IgD-negative memory B cell (primary cell): Measurements from ENCODE around the gene IGSF21. TPM values are rescaled to one million over a fixed set of nuclear protein-coding genes. Genes with fewer than 3 reads are reported as not detected.
A peak's percentile ranks its signal among the peaks of the same experiment; 100 is the strongest.

Experiments used
- H3K27ac Mint-ChIP-seq, 3 donors: one replicate each; pipeline ENCODE4 v1.8.0; 2020 to 2022; ENCODE audit warnings: mild to moderate bottlenecking in 3 of 3, mixed read lengths in 3 of 3, moderate library complexity in 1 of 3
- H3K27me3 Mint-ChIP-seq: one replicate; pipeline ENCODE4 v1.8.0; 2021; ENCODE audit warnings: mixed read lengths
- H3K36me3 Mint-ChIP-seq: one replicate; pipeline ENCODE4 v1.8.0; 2020; ENCODE audit warnings: mild to moderate bottlenecking, mixed read lengths
- H3K4me1 Mint-ChIP-seq, 3 donors: one replicate each; pipeline ENCODE4 v1.8.0; 2020 to 2022; ENCODE audit warnings: mixed read lengths in 3 of 3, mild to moderate bottlenecking in 1 of 3
- H3K4me3 Mint-ChIP-seq, 4 donors: one replicate each; pipeline ENCODE4 v1.8.0; 2020 to 2022; ENCODE audit warnings: mild to moderate bottlenecking in 4 of 4, mixed read lengths in 4 of 4, moderate library complexity in 3 of 4
- H3K9me3 Mint-ChIP-seq, 3 donors: one replicate each; pipeline ENCODE4 v1.8.0; 2020 to 2021; ENCODE audit warnings: mixed read lengths in 3 of 3, mild to moderate bottlenecking in 1 of 3
- polyA plus RNA-seq: library from polyadenylated mRNA; unstranded; fragments of 300-500 nt; fragmentation: Illumina TruSeq; gene quantifications from one replicate; pipeline ENCODE4 v1.2.3, GENCODE V29; 2021

IGSF21 gene
- polyA plus RNA-seq, 1 donor from 2014 or later = not detected

DNA sequence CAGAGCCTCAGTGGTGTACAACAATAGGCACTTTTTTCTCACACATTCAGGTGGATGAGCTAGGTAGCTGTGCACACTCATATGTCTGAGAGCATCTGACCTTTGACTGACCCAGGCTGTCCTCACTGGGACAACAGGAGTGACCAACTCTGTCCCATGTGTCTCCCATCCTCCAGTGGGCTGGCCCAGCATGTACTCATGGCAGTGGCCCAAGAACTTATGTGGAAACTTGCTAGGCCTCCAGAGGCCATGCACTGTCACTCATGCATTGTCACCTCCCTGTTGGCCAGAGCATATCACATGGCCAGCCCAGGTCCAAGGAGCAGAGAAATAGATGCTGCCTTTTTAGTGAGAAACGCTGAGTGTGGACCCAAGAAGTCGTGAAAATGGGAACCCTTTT, 158.8 kb downstream of the IGSF21 start:
- Mint-ChIP-seq H3K27ac (peak overlapping the region in 1 of 3 donors; percentile 31), H3K4me3 (no peak overlapping the region), H3K9me3 (peaks cover 0 to 3% (median 0%) of the 10 kb centered on the region in 3 donors), H3K36me3 (no peaks in the 10 kb centered on the region), H3K27me3 (peaks cover 7% of the 10 kb centered on the region), H3K4me1 (no peaks in the 10 kb centered on the region)

DNA sequence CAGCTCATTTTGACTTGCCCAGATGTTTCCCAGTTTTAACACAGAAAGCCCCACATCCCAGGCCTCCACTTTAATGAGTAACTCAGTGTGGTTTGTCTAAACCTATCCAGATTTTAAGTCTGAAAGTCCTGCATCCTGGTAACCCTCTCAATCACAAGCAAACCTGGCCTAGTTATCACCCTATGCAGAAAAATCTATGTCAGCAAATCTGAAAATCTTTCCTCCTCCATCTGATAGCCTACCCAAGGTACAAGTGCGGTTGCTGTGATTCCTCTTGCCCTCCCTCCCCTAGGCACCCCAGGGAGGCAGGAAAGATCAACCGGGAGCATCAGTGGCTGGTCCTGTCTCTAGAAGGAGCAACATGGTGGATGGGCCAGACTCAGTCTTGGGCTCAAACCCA, 163.7 kb downstream of the IGSF21 start:
- Mint-ChIP-seq H3K27me3 (peaks cover 9% of the 10 kb centered on the region), H3K36me3 (no peaks in the 10 kb centered on the region), H3K4me1 (no peaks in the 10 kb centered on the region), H3K27ac (no peak overlapping the region), H3K9me3 (peaks cover 0 to 10% (median 0%) of the 10 kb centered on the region in 3 donors), H3K4me3 (no peak overlapping the region)

DNA sequence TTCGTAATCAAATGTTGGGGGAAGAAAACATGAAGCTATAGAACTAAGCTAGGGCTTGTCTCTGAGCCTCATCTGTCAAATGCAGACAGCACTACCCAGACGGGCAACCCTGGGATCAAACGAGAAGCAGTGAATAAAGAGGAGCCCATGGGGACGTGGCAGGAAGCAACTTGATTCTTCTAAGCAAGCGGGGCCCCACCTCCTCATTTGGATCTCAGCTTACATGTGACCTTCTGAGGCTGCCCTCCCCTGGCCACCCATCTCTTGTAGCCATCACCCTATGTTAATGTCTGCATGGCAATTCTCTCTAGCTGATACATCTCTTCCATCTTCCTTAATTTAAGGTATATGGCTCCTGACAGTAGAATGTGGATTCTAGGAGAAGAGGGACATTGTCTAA, 171.3 kb downstream of the IGSF21 start:
- H3K27me3 Mint-ChIP-seq = peaks cover 17% of the 10 kb centered on the region
- H3K27ac Mint-ChIP-seq = no peak overlapping the region

DNA sequence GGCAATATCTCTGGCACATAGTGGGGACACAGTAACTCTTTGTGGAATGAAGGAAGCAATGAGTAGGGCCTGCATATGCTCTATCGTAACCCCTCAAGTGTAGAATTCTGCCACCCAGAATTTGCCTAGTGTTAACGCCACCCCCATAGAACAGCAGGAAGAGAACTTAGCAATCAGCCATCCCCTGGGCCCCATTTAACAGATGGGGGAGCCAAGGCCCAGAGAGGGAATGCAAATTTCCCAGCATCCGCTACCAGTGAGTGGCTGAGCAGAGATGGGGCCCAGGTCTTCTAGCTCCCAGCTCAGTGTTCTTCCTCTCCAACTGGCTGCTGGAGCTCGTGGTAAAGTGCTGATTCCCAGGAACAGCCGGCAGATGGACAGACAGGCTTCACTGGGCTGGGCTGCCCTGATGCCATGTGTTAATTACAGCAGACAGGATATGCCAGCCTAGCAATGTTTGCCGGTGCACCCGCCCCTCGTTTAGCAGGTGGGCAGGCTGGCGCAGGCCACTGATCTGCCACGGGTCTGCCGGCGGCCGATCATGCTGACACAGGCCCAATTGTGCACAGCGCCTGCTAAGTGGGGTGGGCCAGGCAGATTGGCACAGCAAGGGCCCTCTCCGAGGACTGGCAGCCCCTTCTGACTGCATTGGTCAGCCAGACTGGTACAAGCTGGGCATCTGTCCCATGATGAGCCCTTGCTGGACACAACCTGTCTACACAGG, 171.9 kb downstream of the IGSF21 start:
- H3K4me3 Mint-ChIP-seq = no peak overlapping the region
- no peaks in the 10 kb centered on the region for H3K36me3 Mint-ChIP-seq
- peaks cover 0 to 3% (median 0%) of the 10 kb centered on the region in 3 donors for H3K9me3 Mint-ChIP-seq
- H3K4me1 Mint-ChIP-seq = peaks cover 0 to 5% (median 0%) of the 10 kb centered on the region in 3 donors
- peaks cover 21% of the 10 kb centered on the region for H3K27me3 Mint-ChIP-seq
- no peak overlapping the region for H3K27ac Mint-ChIP-seq

More for the DNA sequence above, 171.3 kb downstream of the IGSF21 start:
- Mint-ChIP-seq H3K4me1 (peaks cover 0 to 5% (median 0%) of the 10 kb centered on the region in 3 donors), H3K9me3 (peaks cover 0 to 3% (median 0%) of the 10 kb centered on the region in 3 donors), H3K4me3 (no peak overlapping the region), H3K36me3 (no peaks in the 10 kb centered on the region)

DNA sequence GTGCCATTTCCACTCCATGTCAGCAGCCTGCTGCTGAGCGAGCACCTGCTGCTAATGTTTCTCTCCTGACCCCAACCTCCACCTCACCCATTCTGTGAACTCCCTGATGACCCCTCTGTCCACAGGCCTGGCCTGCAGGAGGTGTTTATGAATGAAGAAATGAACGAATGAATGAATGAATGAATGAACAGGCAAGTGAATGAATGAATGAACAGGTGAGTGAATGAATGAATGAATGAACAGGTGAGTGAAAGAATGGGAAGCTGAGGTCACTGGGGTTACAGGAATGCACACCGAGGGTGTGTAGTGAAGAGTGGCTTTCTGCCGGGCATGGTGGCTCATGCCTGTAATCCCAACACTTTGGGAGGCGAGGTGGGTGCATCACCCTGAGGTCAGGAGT, 173.4 kb downstream of the IGSF21 start:
- no peak overlapping the region for H3K27ac Mint-ChIP-seq
- peaks cover 25% of the 10 kb centered on the region for H3K27me3 Mint-ChIP-seq
- H3K9me3 Mint-ChIP-seq = peaks cover 0 to under 1% (median 0%) of the 10 kb centered on the region in 3 donors
- H3K4me3 Mint-ChIP-seq = no peak overlapping the region
- peaks cover 0 to 5% (median 0%) of the 10 kb centered on the region in 3 donors for H3K4me1 Mint-ChIP-seq
- H3K36me3 Mint-ChIP-seq = no peaks in the 10 kb centered on the region

DNA sequence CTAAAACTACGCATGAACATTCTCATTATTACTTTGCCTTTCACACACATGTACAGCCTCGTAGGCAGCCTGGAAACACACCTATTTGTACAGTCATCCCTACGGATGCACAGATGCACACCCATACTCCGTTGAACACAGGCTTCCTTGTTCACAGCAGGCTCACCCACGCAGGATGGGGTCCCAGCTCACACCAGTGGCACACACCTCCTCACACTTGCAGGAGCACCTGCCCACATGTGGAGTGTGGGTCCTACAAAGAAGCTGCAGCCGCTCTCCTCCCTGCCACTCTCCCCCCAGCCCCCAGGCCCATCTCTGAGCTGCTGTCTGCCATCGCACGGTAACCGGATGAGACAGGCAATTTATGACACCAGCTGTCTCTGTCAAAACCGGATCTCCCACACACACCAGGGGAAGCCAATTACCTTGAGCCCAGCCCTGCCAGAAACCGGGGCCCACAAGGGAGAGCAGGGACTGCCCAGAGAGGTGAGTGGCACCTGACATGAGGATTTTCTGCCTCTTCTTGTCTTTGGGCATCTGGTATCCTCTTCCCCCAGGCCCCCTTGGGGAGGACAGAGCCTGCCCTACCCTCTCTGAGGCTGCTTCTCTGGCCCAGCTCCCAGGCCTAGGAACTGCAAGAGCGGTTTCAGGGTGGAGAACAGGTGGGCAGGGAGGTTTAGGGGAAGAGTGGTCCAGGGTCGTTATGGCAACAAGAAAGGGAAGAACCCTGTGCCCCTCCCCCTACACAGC, 175.4 kb downstream of the IGSF21 start:
- peaks cover 25% of the 10 kb centered on the region for H3K27me3 Mint-ChIP-seq
- no peaks in the 10 kb centered on the region for H3K36me3 Mint-ChIP-seq
- no peaks in the 10 kb centered on the region for H3K9me3 Mint-ChIP-seq
- H3K4me1 Mint-ChIP-seq = peaks cover 0 to 5% (median 0%) of the 10 kb centered on the region in 3 donors
- H3K27ac Mint-ChIP-seq = no peak overlapping the region
- no peak overlapping the region for H3K4me3 Mint-ChIP-seq

DNA sequence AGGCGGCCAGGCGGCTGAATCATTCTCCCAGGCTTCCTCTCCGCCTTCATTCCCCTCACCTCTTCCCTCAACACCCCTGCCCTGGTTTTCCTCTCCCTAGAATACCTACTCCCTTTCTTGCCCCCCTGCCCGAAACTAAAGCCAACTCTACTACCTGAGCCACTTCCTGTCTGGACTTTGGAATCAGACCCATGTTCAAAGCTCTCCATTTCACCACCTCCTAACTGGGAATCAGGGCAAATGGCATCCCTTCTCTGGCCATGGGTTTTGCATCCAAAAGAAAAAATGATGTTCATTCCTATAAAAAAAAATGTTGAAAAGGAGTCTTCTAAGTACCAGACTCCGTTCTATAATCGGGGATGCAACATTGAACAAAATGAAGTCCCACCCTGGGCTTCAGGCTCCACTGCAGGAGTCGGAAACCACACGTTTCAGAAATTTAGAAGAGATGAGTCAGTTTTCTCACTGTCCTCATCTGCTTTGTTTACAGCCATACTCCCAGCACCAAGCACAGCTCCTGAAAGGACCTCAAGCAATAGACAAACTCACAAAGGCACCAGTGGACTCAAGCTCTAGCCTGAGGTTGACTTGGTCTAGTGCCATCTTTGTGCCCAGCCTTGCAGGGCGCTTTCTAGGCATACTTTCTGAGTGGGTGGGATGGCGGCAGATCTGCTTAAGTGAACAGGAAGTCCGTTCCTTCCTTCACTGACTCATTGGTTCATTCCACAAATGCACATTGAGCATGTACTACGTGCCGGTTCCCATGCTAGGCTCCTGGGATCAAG, 176.2 kb downstream of the IGSF21 start:
- no peak overlapping the region for H3K27ac Mint-ChIP-seq
- H3K9me3 Mint-ChIP-seq = no peaks in the 10 kb centered on the region
- no peaks in the 10 kb centered on the region for H3K36me3 Mint-ChIP-seq

DNA sequence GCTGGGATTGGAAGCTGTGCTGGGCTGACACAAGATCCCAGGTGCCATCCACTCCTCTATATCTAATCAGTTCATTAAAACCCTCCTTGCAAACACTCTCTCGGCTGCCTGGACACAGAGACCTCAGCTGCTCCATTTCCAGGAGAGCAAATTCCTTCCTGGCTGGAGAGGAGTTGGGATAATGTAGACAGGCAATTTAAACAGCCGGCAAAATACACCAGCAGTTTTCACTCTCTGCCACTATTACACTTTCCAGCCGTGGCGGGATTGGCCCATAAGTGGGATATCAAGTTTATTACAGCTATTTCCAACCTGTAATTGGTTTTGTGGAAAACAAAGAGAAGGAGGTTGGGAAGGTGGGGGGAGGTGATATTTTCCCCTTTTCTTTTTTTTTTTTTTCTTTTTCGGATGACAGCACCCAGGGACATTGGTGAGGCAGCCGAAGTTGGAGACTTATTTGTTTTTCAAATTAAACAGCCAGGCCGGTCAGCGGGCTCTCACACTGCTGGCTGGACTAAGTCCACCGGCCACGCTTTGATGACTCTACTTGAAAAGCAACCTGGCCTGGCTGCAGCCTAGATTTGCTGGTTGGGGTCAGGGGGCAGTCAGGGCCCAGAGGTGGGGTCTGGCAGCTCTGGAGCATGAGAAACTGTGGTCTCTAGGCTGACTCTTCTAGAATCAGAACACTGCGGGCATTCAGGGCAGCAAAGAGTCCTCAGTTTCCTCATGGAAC, 177.4 kb downstream of the IGSF21 start:
- Mint-ChIP-seq H3K9me3 (no peaks in the 10 kb centered on the region), H3K4me1 (peaks cover 0 to 3% (median 0%) of the 10 kb centered on the region in 3 donors), H3K27me3 (peaks cover 23% of the 10 kb centered on the region), H3K36me3 (no peaks in the 10 kb centered on the region), H3K27ac (no peak overlapping the region), H3K4me3 (peak overlapping the region in 1 of 4 donors; percentile 28)

More for the DNA sequence above, 176.2 kb downstream of the IGSF21 start:
- peaks cover 0 to 4% (median 0%) of the 10 kb centered on the region in 3 donors for H3K4me1 Mint-ChIP-seq
- no peak overlapping the region for H3K4me3 Mint-ChIP-seq
- H3K27me3 Mint-ChIP-seq = peaks cover 25% of the 10 kb centered on the region

DNA sequence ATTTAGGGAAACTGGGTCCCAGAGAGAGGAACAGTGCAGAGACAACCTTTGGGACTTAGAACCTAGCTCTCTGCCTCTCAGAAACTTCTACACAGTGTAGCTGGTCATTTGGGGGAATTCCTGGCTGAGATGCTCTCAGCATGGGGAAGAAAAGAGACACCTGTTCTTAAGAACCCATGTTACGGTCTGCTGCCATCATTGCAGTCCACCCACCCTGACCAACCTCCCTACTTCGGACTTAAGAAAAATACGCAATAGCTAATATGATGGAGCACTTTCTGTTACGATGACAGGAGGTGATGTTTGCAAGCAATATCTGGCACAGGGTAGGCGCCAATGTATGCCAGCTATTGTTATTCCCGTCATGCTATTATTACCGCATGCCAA, 177.9 kb downstream of the IGSF21 start:
- Mint-ChIP-seq H3K4me3 (peak overlapping the region in 1 of 4 donors; percentile 28), H3K36me3 (no peaks in the 10 kb centered on the region), H3K4me1 (peaks cover 0 to 3% (median 0%) of the 10 kb centered on the region in 3 donors), H3K9me3 (no peaks in the 10 kb centered on the region), H3K27me3 (peaks cover 23% of the 10 kb centered on the region), H3K27ac (no peak overlapping the region)

DNA sequence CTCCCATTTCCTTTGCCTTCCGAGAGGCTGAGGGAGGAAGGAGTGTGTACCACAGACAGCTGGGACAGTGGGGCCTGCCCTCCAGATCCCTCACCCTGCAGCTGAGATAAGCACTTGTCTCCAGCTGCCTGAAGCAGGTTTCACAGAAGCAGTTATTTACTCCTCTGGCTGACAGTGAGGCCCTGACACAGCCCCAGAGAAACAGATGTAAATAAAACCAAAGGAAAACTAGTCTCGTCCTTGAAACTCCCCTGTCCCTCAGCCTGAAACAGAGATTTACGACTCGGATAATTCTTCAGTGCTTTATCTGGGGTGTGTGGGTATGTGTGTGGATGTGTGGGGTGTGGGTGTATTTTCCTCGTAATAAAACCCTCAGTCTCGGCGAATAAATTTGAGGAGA, 181.1 kb downstream of the IGSF21 start:
- no peaks in the 10 kb centered on the region for H3K9me3 Mint-ChIP-seq
- H3K27ac Mint-ChIP-seq = peak overlapping the region in 1 of 3 donors; percentile 53
- H3K27me3 Mint-ChIP-seq = peaks cover 33% of the 10 kb centered on the region
- no peak overlapping the region for H3K4me3 Mint-ChIP-seq
- peaks cover 0 to 3% (median 0%) of the 10 kb centered on the region in 3 donors for H3K4me1 Mint-ChIP-seq
- H3K36me3 Mint-ChIP-seq = no peaks in the 10 kb centered on the region

DNA sequence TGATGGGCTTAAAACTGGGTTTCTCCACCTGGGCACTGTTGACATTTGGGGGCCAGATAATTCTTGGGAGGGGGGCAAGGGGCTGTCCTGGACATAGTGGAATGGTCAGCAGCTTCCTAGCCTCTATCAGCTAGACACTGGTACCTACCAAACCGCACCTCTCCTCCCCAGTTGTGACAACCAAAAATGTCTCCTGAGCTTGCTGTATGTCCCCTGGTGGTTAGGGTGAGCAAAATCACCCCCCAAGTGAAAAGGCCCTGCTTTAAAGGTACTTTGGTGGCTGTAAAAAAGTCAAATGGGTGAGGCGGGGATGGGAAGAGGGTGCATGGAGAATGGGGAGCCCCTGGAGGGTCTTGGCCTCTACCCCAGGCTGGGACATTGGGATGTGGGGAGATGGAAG, 182.0 kb downstream of the IGSF21 start:
- H3K27me3 Mint-ChIP-seq = peaks cover 31% of the 10 kb centered on the region
- peaks cover 0 to 3% (median 0%) of the 10 kb centered on the region in 3 donors for H3K4me1 Mint-ChIP-seq
- no peaks in the 10 kb centered on the region for H3K9me3 Mint-ChIP-seq
- H3K36me3 Mint-ChIP-seq = no peaks in the 10 kb centered on the region
- H3K4me3 Mint-ChIP-seq = no peak overlapping the region
- H3K27ac Mint-ChIP-seq = no peak overlapping the region

DNA sequence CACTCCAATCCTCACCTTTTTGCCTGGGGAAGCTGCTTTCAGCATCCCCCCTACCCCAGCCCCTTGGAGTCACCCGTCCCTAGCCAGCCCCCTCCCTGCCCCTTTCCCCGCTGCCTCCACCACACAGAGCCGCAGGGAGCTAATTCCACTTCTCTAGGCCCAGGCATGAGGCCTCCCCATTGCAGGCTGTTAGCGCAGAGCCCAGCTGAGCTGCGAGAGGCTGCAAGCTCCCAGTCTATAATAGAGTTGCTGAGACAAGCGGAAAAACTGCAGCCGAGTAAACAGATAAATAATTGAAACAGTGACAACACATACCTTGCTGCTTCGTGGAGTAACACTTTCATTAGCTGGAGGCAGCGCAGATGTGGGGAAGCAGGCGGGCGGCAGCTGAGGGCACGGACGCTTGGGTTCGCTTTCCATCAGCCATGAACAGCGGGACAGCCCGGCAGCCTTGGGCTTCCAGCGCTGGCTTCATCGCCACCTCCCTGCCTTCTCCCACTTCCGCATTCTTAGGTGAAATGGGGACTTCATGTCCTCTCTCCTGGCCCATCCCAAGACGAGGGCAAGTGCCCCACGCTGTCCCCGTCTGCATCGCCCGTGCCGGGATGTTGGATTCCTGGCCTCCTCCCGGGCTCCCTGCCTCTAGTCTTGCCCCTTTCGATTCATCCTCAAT, 183.3 kb downstream of the IGSF21 start:
- H3K27me3 Mint-ChIP-seq = peaks cover 31% of the 10 kb centered on the region
- H3K9me3 Mint-ChIP-seq = no peaks in the 10 kb centered on the region
- H3K36me3 Mint-ChIP-seq = no peaks in the 10 kb centered on the region
- H3K4me3 Mint-ChIP-seq = no peak overlapping the region
- no peak overlapping the region for H3K27ac Mint-ChIP-seq
- peaks cover 0 to 3% (median 0%) of the 10 kb centered on the region in 3 donors for H3K4me1 Mint-ChIP-seq

DNA sequence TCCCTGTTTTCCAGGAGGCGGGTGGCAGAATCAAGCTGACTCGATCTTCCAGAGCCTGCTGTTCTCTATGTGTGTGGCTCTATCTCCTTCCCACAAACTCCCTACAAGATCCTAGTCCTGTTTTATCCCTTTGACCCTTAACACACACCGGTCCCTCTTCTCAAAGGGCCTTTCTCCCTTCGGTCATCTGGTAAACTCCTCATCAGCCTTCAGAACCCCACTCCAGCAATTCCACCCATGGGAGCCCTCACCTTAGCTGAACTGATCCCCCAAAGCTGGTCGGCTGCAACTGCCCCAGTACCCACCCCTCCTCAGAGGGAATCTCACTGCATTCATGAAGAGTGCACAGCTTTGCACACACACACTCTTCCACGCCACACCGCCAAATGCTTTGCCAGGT, 184.9 kb downstream of the IGSF21 start:
- Mint-ChIP-seq H3K27me3 (peaks cover 35% of the 10 kb centered on the region), H3K4me3 (no peak overlapping the region), H3K4me1 (peaks cover 0 to 3% (median 0%) of the 10 kb centered on the region in 3 donors), H3K9me3 (no peaks in the 10 kb centered on the region), H3K27ac (no peak overlapping the region), H3K36me3 (no peaks in the 10 kb centered on the region)

DNA sequence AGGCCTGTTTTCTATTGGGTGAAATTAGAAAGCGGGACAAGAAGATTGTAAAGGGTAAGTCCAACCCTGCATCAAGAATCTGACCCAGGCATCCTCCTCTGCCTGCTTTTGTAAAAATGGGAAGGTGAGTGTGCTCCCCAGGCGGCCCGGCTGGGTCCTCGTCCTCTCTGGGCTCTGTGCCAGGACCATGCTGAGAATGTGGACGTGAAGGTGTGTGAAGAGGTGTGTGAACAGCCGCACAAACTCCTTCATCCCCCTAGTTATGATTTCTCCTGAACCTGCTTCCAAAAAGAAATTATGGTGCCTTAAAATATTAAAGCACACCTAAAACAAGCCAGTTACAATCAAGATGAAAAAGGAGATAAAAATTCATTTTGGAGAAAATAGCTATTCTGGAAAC, 185.7 kb downstream of the IGSF21 start:
- no peak overlapping the region for H3K4me3 Mint-ChIP-seq
- H3K27ac Mint-ChIP-seq = no peak overlapping the region
- peaks cover 37% of the 10 kb centered on the region for H3K27me3 Mint-ChIP-seq
- H3K4me1 Mint-ChIP-seq = peaks cover 0 to 3% (median 0%) of the 10 kb centered on the region in 3 donors
- H3K9me3 Mint-ChIP-seq = no peaks in the 10 kb centered on the region
- no peaks in the 10 kb centered on the region for H3K36me3 Mint-ChIP-seq
